Naive thymus-derived CD8-positive, alpha-beta T cell (primary cell): ENCODE measurements around the gene DKC1. TPM values are rescaled to one million over a fixed set of nuclear protein-coding genes. Genes with fewer than 3 reads are reported as not detected.
A peak's percentile ranks its signal among the peaks of the same experiment; 100 is the strongest.
"Not testable (repeated sequence)": the region's sequence is repeated elsewhere in the genome, so short reads cannot be mapped to it uniquely, and the experiment has no call there.

ENCODE experiments used
- ATAC-seq, 2 donors: fragments of 150-1000 bp; cut with Tn5 transposase in 1 of 2; sonication (Bioruptor Pico), chemical (Tn5 transposase) in 1 of 2; 1 replicate in 1 of 2; 2 replicates in 1 of 2; pipeline ENCODE4 v1.10.0; 2021; ENCODE audit warnings: mild to moderate bottlenecking in 2 of 2, moderate library complexity in 2 of 2
- POLR2A ChIA-PET: fragments of 350-600 bp; sonication (Branson Sonifier 250); formaldehyde crosslinking; loops from one replicate; lab custom pipeline; 2021; ENCODE audit warnings: antibody characterized with exemption; lab: Charles Lee
- DNase-seq, 10 donors: peaks; one replicate each; pipeline versions ENCODE4 v3.0.0 to v3.0.0-alpha.2; 2020 to 2022
- H3K27ac Mint-ChIP-seq, 10 donors: one replicate each; pipeline ENCODE4 v1.8.0; 2020 to 2022; ENCODE audit warnings: mild to moderate bottlenecking in 10 of 10, mixed read lengths in 10 of 10, moderate library complexity in 4 of 10, inconsistent platforms in 1 of 10
- H3K27me3 Mint-ChIP-seq, 5 donors: one replicate each; pipeline ENCODE4 v1.8.0; 2021 to 2022; ENCODE audit warnings: mixed read lengths in 5 of 5
- H3K36me3 Mint-ChIP-seq, 3 donors: one replicate each; pipeline ENCODE4 v1.8.0; 2020 to 2022; ENCODE audit warnings: mixed read lengths in 3 of 3, mild to moderate bottlenecking in 2 of 3, inconsistent platforms in 1 of 3
- H3K4me1 Mint-ChIP-seq, 4 donors: one replicate each; pipeline ENCODE4 v1.8.0; 2021 to 2022; ENCODE audit warnings: mixed read lengths in 4 of 4
- H3K4me3 Mint-ChIP-seq, 10 donors: one replicate each; pipeline ENCODE4 v1.8.0; 2020 to 2022; ENCODE audit warnings: mild to moderate bottlenecking in 10 of 10, mixed read lengths in 10 of 10, moderate library complexity in 6 of 10, inconsistent platforms in 1 of 10
- H3K9me3 Mint-ChIP-seq, 9 donors: one replicate each; pipeline ENCODE4 v1.8.0; 2020 to 2022; ENCODE audit warnings: mixed read lengths in 9 of 9, mild to moderate bottlenecking in 3 of 9, inconsistent platforms in 1 of 9, moderate library complexity in 1 of 9
- polyA plus RNA-seq, 3 donors: library from polyadenylated mRNA; unstranded; fragments of 300-500 nt; fragmentation: Illumina TruSeq; gene quantifications; one replicate each; pipeline ENCODE4 v1.2.3, GENCODE V29; 2021
- total RNA-seq, 8 experiments: library from RNA in 2 of 8; stranded (reverse) in 2 of 8; gene quantifications; one replicate each; pipeline ENCODE4 v1.2.3 and lab custom pipeline; 2021 to 2026

The DKC1 gene
- total and polyA plus RNA-seq, 5 experiments from 2014 or later, result 38.6 to 93.7 (median 56.5) TPM

DNA sequence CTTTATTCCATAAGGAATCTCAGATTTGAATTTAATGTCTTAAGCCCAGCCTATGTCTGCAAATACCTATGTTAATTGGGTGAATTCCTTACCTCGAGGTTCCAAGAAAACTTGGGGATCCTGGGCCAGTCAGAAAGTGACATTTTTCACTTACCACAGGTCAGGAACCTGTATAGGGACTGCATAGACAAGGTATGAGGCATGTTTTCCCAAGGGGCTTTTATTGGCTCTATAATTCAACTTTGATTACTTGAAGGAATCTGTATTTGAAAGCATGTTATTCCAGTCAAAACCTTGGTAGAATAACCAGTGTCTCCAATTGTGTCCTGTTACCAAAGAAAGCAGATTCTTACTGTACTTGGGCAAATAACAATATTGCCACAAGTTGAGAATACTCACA is 51.1 kb downstream of the DKC1 start:
- DNase-seq, result no peak
- Mint-ChIP-seq H3K36me3 (no peaks in the 10 kb centered on the region), H3K4me1 (no peaks in the 10 kb centered on the region), H3K27ac (no peak overlapping the region), H3K27me3 (no peaks in the 10 kb centered on the region), H3K4me3 (no peak overlapping the region), H3K9me3 (no peaks in the 10 kb centered on the region)
- POLR2A ChIA-PET, result no interaction called here
- ATAC-seq, result no peak

DNA sequence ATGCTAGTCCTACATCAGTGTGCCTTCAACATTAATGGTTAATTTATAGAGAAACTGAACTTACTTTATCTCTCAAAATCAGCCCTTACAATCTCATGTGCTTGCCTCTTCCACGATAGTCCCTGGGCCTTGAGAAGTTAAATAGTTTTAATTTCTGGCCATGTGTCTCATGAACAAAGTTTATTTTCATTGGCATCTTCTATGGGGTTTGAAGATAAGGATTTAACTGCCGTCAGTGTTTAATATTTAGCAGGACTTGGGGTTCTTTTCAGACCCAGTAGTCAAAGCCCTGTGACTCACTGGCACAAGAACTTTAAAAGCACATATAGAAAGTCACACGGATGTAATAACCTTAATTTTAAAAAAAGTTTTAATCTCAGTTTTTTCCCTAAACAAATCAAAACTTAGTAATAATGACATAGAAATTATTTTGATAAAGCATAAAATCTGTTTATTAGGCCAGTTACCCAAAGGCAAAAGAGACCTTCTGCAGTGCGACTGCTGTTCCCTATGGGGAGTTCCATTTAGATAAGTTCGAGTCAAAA is 52.7 kb downstream of the DKC1 start:
- H3K9me3 Mint-ChIP-seq, result no peaks in the 10 kb centered on the region
- no peaks in the 10 kb centered on the region for H3K27me3 Mint-ChIP-seq
- DNase-seq (no peak), ATAC-seq (no peak)
- no peaks in the 10 kb centered on the region for H3K4me1 Mint-ChIP-seq
- H3K36me3 Mint-ChIP-seq, result no peaks in the 10 kb centered on the region
- H3K27ac Mint-ChIP-seq, result no peak overlapping the region
- no peak overlapping the region for H3K4me3 Mint-ChIP-seq
- POLR2A ChIA-PET, result no interaction called here

DNA sequence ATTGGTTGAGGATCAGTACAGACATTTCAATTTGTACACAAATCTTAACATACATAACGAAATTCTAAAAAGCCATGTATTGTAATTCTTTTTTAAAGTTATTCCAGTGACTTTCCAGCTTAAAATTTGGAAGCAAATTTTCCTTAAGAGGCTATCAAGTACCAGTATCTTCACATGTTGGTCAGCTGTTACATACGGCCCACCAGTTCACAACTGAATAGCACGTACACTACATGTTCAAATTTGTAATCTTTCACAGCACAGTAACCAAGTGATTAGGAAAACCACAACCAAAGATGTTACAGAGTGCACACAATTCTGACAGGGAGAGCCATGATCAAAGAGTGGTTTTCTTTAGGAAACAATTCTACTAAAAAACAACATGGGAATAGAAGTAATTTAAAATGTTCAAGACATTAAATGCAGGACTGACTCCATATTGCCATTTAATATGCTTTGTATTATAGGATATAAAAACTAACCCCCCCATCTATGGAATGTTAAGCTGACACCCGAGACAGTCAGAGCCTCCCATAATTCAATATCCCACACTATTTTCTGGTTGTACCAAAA is 53.7 kb downstream of the DKC1 start:
- not testable (repeated sequence) for H3K9me3 Mint-ChIP-seq

DNA sequence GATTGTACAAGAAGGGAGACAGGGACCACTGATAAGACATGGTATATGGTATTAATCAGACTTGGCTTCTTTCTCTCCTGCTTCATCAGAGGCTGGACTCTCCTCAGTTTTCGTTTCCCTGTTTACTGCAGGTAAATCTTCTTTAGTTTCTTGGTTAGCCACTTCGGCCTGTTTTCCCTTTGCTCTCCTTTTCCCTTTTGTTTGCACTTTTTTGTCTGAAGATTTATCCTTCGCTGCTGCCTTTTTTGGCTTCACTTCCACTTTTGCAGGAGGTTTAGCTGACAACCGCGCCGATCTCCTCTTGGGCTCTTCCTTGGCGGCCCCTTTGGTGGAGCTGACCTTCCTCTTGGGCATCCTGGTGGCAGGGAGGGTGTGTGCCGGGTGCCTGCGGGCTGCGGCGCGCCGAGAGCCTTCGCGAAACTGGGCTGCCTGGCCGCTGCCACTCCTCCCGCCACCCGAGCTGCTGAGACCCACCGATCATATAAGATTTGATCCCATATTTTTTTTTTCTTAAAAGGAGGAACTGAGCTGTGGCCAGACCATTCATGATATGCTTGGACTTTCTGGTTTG is 54.5 kb downstream of the DKC1 start:
- H3K4me1 Mint-ChIP-seq, ATAC-seq, H3K36me3 Mint-ChIP-seq, H3K9me3 Mint-ChIP-seq, H3K27me3 Mint-ChIP-seq, DNase-seq, POLR2A ChIA-PET, H3K4me3 Mint-ChIP-seq: not testable (repeated sequence)
- peak overlapping the region in 1 of 10 donors; percentile 66 for H3K27ac Mint-ChIP-seq

More for the DNA sequence above, 53.7 kb downstream of the DKC1 start:
- H3K27me3 Mint-ChIP-seq, H3K27ac Mint-ChIP-seq, ATAC-seq, H3K4me1 Mint-ChIP-seq, H3K36me3 Mint-ChIP-seq, POLR2A ChIA-PET, DNase-seq, H3K4me3 Mint-ChIP-seq: not testable (repeated sequence)

DNA sequence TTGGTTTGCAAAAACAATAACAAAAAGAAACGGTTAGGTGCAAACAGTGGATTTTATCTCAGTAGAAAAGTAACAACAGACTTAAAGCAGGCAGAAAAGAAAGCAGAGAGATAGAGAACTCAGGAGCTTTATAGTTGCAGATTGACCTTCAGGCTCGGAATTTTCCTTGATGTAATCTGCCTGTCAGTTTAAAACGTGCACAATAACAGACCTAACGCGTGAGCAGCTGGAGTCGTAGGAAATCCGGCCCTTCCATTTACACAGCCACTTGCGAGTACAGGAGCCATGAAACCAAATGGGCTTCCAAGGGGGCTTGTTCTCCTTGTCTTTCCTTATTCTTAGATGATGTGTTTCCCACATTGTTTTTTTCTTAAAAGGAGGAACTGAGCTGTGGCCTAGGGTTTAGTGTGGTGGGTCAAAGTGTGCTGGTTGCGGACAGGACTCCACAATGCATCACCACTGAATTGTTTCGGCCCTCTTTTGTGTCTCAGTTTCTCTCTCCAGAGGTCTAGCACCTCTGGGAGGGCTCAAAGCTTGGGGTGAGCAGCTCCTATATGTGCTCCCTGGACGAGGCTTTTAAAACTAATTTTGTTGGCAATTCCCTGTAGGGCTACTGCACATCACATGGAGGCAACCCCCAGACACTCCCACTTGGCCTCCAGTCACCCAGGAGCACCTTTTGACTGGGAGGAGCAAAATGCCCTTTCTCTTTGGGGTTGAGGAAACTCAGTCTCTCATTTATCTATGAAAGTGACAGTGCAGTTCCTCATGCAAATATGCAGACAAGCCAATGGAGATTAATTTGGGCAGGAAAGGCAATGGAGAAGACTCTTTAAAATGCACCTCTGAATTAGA is 56.5 kb downstream of the DKC1 start:
- H3K9me3 Mint-ChIP-seq, result no peaks in the 10 kb centered on the region
- ATAC-seq, result no peak
- H3K27me3 Mint-ChIP-seq, result no peaks in the 10 kb centered on the region
- H3K27ac Mint-ChIP-seq, result no peak overlapping the region
- peaks cover 0 to 4% (median 0%) of the 10 kb centered on the region in 4 donors for H3K4me1 Mint-ChIP-seq
- no peak for DNase-seq
- POLR2A ChIA-PET, result no interaction called here
- no peak overlapping the region for H3K4me3 Mint-ChIP-seq
- no peaks in the 10 kb centered on the region for H3K36me3 Mint-ChIP-seq

DNA sequence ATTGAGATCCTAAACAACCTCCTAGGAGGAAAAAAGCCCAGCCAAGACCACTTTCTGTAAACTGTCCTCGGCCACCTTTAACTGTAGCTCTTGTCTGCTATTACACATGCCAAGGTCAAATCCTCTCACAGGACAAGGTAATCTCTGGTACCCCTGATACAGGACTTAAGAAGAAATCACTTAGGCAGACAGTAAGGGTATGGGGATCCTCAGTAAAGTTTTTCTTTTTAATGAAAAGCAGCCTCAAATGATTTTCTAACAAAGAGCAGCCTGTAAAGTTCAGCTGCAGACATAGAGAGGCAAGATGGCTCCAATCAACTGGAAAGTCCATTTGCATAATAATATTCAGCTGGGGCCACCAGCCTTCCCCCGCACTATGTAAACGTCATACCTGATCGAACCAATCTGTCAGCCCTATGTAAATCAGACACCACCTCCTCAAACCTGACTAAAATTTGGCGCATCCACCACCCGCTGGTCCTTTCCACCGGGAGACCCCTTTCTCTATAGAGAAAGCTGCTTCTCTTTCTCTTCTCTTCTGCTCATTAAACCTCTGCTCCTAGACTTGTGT is 57.2 kb downstream of the DKC1 start:
- POLR2A ChIA-PET, result no interaction called here

DNA sequence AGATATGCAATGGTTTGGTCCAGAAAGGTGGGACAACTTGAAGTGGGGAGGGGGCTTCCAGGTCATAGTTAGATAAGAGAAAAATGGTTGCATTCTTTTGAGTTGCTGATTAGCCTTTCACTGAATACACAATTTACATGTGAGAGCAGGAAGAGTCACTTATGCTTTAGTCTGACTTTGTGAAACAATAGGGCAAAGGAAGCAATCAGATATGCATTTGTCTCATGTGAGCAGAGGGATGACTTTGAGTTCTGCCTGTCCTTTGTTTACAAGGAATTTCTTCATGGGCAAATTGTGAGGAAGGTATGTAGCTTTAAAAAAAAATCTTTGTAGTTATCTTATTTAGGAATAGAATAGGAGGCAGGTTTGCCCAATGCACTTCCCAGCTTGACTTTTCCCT is 58.9 kb downstream of the DKC1 start:
- no peak overlapping the region for H3K27ac Mint-ChIP-seq
- no peaks in the 10 kb centered on the region for H3K36me3 Mint-ChIP-seq
- no peaks in the 10 kb centered on the region for H3K9me3 Mint-ChIP-seq
- POLR2A ChIA-PET, result no interaction called here
- no peak for DNase-seq
- peaks cover 0 to 5% (median 0%) of the 10 kb centered on the region in 4 donors for H3K4me1 Mint-ChIP-seq
- H3K27me3 Mint-ChIP-seq, result no peaks in the 10 kb centered on the region
- H3K4me3 Mint-ChIP-seq, result no peak overlapping the region
- no peak for ATAC-seq

More for the DNA sequence above, 57.2 kb downstream of the DKC1 start:
- H3K27me3 Mint-ChIP-seq, result no peaks in the 10 kb centered on the region
- ATAC-seq (no peak), DNase-seq (no peak)
- H3K36me3 Mint-ChIP-seq, result no peaks in the 10 kb centered on the region
- H3K27ac Mint-ChIP-seq, result no peak overlapping the region
- no peaks in the 10 kb centered on the region for H3K9me3 Mint-ChIP-seq
- no peak overlapping the region for H3K4me3 Mint-ChIP-seq
- H3K4me1 Mint-ChIP-seq, result peaks cover 0 to 4% (median 0%) of the 10 kb centered on the region in 4 donors

DNA sequence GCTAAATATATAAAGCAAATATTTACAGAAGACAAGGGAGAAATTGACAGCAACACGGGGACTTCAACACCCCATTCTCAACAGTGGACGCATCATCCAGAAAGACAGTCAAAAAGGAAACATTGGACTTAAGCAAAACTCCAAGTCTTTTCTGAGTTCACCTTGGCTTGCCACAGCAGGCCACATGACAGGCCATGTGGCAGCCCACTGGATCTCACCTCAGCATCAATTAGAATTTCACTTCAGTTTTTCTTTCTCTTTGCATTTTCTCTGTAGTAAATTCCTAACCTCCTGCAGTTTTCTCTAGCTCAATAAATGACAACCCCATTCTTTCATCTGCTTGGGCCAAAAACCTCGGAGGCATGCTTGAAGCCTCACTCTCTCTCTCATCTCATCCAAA is 59.4 kb downstream of the DKC1 start:
- Mint-ChIP-seq H3K4me1 (peaks cover 0 to 7% (median 0%) of the 10 kb centered on the region in 4 donors), H3K4me3 (no peak overlapping the region), H3K9me3 (no peaks in the 10 kb centered on the region), H3K27ac (no peak overlapping the region), H3K36me3 (no peaks in the 10 kb centered on the region), H3K27me3 (no peaks in the 10 kb centered on the region)
- ATAC-seq (no peak), DNase-seq (no peak)
- POLR2A ChIA-PET, result no interaction called here

DNA sequence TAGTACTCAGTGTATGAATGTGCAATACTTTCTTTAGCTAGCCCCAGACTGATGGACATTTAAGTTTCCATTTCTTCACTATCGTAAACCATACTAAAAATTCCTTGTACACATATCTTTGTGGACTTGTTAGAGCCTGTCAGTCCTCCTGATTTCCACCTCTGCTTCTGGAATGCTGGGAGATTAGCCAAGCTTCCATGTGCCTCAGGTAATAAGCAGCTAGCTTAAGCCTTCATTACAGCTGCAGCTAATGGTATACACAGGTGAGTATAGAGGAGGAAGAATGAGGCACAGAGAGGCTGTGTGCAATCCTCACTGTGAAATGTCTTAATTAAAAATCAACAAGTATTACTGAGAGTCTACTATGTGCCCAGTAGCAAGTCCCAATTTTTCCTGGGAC is 62.0 kb downstream of the DKC1 start:
- Mint-ChIP-seq H3K4me1 (peaks cover 0 to 26% (median 0%) of the 10 kb centered on the region in 4 donors), H3K27ac (no peak overlapping the region), H3K4me3 (no peak overlapping the region), H3K27me3 (no peaks in the 10 kb centered on the region), H3K9me3 (no peaks in the 10 kb centered on the region), H3K36me3 (no peaks in the 10 kb centered on the region)
- ATAC-seq, result no peak
- no peak for DNase-seq
- POLR2A ChIA-PET, result no interaction called here

DNA sequence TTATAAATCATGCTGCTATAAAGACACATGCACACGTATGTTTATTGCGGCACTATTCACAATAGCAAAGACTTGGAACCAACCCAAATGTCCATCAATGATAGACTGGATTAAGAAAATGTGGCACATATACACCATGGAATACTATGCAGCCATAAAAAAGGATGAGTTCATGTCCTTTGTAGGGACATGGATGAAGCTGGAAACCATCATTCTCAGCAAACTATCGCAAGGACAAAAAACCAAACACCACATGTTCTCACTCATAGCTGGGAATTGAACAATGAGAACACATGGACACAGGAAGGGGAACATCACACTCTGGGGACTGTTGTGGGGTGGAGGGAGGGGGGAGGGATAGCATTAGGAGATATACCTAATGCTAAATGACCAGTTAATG is 62.9 kb downstream of the DKC1 start:
- POLR2A ChIA-PET, H3K9me3 Mint-ChIP-seq, H3K27ac Mint-ChIP-seq, DNase-seq, H3K36me3 Mint-ChIP-seq, H3K4me3 Mint-ChIP-seq, H3K27me3 Mint-ChIP-seq, ATAC-seq: not testable (repeated sequence)
- H3K4me1 Mint-ChIP-seq, result peaks cover 0 to 28% (median 0%) of the 10 kb centered on the region in 4 donors
